ENCODE data around the gene PLA2G15.

DNA sequence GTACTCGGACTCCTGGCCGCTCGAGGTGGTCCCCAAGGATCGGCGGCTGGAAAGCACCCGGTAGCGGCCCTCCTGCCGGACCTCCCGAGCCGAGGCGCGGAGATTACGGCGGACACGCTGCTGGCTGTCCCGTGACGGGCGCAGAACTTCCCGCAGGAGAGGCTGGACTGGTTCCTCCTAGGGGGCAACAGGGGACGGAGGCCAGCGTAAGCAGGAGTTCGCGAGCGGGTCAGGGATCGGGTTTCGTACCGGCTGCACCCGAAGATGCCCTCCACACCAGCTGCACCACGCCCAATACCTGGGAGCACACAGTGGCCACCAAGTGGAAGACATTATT, 65.2 kb downstream of the PLA2G15 start:
- TF ChIP-seq KAT7 (CRISPR knock-in tag; IDR thresholded peaks at IDR 0.05; ENCODE audit: borderline replicate concordance), result no peak
- no peak for TF ChIP-seq CREM (CRISPR knock-in tag; IDR thresholded peaks at IDR 0.05)
- TF ChIP-seq, protein P1, sequence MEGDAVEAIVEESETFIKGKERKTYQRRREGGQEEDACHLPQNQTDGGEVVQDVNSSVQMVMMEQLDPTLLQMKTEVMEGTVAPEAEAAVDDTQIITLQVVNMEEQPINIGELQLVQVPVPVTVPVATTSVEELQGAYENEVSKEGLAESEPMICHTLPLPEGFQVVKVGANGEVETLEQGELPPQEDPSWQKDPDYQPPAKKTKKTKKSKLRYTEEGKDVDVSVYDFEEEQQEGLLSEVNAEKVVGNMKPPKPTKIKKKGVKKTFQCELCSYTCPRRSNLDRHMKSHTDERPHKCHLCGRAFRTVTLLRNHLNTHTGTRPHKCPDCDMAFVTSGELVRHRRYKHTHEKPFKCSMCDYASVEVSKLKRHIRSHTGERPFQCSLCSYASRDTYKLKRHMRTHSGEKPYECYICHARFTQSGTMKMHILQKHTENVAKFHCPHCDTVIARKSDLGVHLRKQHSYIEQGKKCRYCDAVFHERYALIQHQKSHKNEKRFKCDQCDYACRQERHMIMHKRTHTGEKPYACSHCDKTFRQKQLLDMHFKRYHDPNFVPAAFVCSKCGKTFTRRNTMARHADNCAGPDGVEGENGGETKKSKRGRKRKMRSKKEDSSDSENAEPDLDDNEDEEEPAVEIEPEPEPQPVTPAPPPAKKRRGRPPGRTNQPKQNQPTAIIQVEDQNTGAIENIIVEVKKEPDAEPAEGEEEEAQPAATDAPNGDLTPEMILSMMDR (IDR thresholded peaks at IDR 0.05), result no peak
- TF ChIP-seq, protein P2, sequence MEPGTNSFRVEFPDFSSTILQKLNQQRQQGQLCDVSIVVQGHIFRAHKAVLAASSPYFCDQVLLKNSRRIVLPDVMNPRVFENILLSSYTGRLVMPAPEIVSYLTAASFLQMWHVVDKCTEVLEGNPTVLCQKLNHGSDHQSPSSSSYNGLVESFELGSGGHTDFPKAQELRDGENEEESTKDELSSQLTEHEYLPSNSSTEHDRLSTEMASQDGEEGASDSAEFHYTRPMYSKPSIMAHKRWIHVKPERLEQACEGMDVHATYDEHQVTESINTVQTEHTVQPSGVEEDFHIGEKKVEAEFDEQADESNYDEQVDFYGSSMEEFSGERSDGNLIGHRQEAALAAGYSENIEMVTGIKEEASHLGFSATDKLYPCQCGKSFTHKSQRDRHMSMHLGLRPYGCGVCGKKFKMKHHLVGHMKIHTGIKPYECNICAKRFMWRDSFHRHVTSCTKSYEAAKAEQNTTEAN (CRISPR knock-in tag; IDR thresholded peaks at IDR 0.05), result no peak
- TF ChIP-seq, protein P3, sequence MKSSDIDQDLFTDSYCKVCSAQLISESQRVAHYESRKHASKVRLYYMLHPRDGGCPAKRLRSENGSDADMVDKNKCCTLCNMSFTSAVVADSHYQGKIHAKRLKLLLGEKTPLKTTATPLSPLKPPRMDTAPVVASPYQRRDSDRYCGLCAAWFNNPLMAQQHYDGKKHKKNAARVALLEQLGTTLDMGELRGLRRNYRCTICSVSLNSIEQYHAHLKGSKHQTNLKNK (CRISPR knock-in tag; IDR thresholded peaks at IDR 0.05), result no peak

Data from WTC11 (cell line).